Neutrophil (primary cell): Measurements from ENCODE around the gene FGF23.

Experiments
- H3K27ac ChIP-seq: fragments of 200-600 bp; sonication (generic); 2 replicates; pipeline ENCODE4 v1.5.1; 2016; ENCODE audit warnings: mild to moderate bottlenecking, moderate library complexity
- H3K27me3 ChIP-seq: fragments of 200-600 bp; sonication (generic); 2 replicates; pipeline ENCODE4 v1.6.0; 2016; ENCODE audit warnings: mild to moderate bottlenecking
- H3K36me3 ChIP-seq: fragments of 200-600 bp; sonication (generic); 2 replicates; pipeline ENCODE4 v1.5.1; 2017
- H3K4me1 ChIP-seq, 2 experiments: fragments of 200-600 bp in 1 of 2; sonication (generic) in 1 of 2; 1 replicate in 1 of 2; 2 replicates in 1 of 2; pipeline versions ENCODE4 v1.5.1 to v1.6.1; 2013 to 2016; ENCODE audit warnings: low read depth in 1 of 2, low read length in 1 of 2, mild to moderate bottlenecking in 1 of 2, moderate library complexity in 1 of 2; ENCODE audit not compliant: control insufficient read depth in 1 of 2, insufficient read depth in 1 of 2
- H3K4me3 ChIP-seq, 2 experiments: fragments of 200-600 bp in 1 of 2; sonication (generic) in 1 of 2; 1 replicate in 1 of 2; 2 replicates in 1 of 2; pipeline ENCODE4 v1.5.1; 2013 to 2016; ENCODE audit warnings: low read depth in 1 of 2, low read length in 1 of 2, mild to moderate bottlenecking in 1 of 2, moderate library complexity in 1 of 2
- H3K9me3 ChIP-seq: fragments of 200-600 bp; sonication (generic); 2 replicates; pipeline ENCODE4 v1.5.1; 2016
- CTCF ChIP-seq: fragments of 200-600 bp; sonication (generic); IDR thresholded peaks from 2 replicates; pipeline ENCODE4 v1.5.1; 2016; ENCODE audit warnings: antibody characterized with exemption

The FGF23 gene

GRCh38 chr12:4383304-4383865 is 3.9 kb upstream of the FGF23 start:
- H3K36me3 ChIP-seq: no peaks in the 10 kb centered on the region
- TF ChIP-seq CTCF: no peak
- H3K4me3 ChIP-seq: no peak overlapping the region
- peaks cover 39% of the 10 kb centered on the region for H3K27me3 ChIP-seq
- H3K9me3 ChIP-seq: no peaks in the 10 kb centered on the region
- no peak overlapping the region for H3K27ac ChIP-seq
- H3K4me1 ChIP-seq: no peaks in the 10 kb centered on the region

DNA sequence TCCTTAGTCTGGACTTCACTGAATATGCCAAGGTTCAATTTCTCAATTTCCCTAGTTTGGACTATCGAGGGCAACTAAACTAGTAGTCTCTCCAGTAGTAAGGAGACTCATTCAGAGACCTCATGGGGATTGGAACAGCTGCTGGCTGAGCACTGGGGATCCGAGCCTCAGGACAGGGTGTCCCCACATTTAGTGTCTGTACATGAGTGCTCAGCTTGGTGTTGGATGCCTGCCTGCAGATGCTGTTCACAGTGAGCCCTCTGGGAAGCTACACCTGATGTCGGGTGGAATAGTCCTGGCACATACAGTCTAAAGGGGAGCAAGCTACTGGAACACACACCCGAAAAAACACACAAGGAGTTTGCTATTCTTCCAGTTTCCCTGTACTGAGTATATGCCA is 820 bp upstream of the FGF23 start:
- Histone ChIP-seq H3K4me3 (no peak overlapping the region), H3K36me3 (no peaks in the 10 kb centered on the region), H3K27ac (no peak overlapping the region), H3K4me1 (no peaks in the 10 kb centered on the region), H3K9me3 (no peaks in the 10 kb centered on the region), H3K27me3 (peaks cover 59% of the 10 kb centered on the region)
- TF ChIP-seq CTCF: no peak

- Histone ChIP-seq H3K27ac (no peak overlapping the region), H3K9me3 (no peaks in the 10 kb centered on the region)
Measured at GRCh38 chr12:4378772-4379171, 740 bp downstream of the FGF23 start.

GRCh38 chr12:4375449-4375848 is 4.1 kb downstream of the FGF23 start:
- no peak overlapping the region for H3K27ac ChIP-seq
- peaks cover 68% of the 10 kb centered on the region for H3K27me3 ChIP-seq
- no peak overlapping the region for H3K4me3 ChIP-seq
- no peak for TF ChIP-seq CTCF
- H3K4me1 ChIP-seq: no peaks in the 10 kb centered on the region
- no peaks in the 10 kb centered on the region for H3K36me3 ChIP-seq
- H3K9me3 ChIP-seq: no peaks in the 10 kb centered on the region

More at GRCh38 chr12:4378772-4379171, 740 bp downstream of the FGF23 start:
- no peaks in the 10 kb centered on the region for H3K36me3 ChIP-seq
- peaks cover 71% of the 10 kb centered on the region for H3K27me3 ChIP-seq
- no peak overlapping the region for H3K4me3 ChIP-seq
- no peak for TF ChIP-seq CTCF
- H3K4me1 ChIP-seq: no peaks in the 10 kb centered on the region

DNA sequence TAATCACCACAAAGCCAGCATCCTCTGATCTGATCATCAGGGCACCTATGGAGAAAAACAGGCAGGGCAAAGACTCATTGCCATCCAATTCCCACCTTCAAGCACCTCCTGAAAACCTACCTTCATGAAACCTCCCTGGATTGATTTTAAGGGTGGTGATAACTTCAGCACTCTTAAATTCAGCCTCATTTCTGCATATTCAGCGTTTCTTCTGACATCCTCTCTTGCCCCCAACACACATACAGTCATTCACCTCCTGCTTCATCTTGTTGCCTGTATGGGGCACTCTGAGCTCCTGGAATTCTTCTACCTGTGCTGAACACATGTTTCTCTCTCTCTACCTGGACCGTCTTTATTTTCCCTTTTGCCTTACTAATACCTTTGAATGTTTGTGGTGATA is 6.9 kb downstream of the FGF23 start:
- Histone ChIP-seq H3K27ac (no peak overlapping the region), H3K36me3 (no peaks in the 10 kb centered on the region), H3K9me3 (no peaks in the 10 kb centered on the region), H3K4me3 (no peak overlapping the region), H3K27me3 (peaks cover 59% of the 10 kb centered on the region), H3K4me1 (no peaks in the 10 kb centered on the region)
- no peak for TF ChIP-seq CTCF

GRCh38 chr12:4370265-4370664 is 9.2 kb downstream of the FGF23 start:
- no peak for TF ChIP-seq CTCF
- Histone ChIP-seq H3K4me3 (no peak overlapping the region), H3K4me1 (no peaks in the 10 kb centered on the region), H3K27me3 (peaks cover 68% of the 10 kb centered on the region), H3K27ac (no peak overlapping the region), H3K36me3 (no peaks in the 10 kb centered on the region), H3K9me3 (no peaks in the 10 kb centered on the region)
